Stimulated activated CD4-positive, alpha-beta T cell treated with anti-CD3 and anti-CD28 coated beads, Interleukin-4, amount 100 ng/mL, for 24 hours (primary cell): ENCODE results near the gene PPP1R3G.

ENCODE experiments used
- DNase-seq: peaks from one replicate; pipeline ENCODE4 v3.0.0-alpha.2; 2020

PPP1R3G gene

GRCh38 chr6:5121956-5122355 is 36.8 kb downstream of the PPP1R3G start:
- DNase-seq = no peak

- DNase-seq = no peak
Measured at GRCh38 chr6:5122504-5123112, 37.5 kb downstream of the PPP1R3G start.

GRCh38 chr6:5123296-5124143 is 38.4 kb downstream of the PPP1R3G start:
- no peak for DNase-seq

- no peak for DNase-seq
Measured at GRCh38 chr6:5124526-5124925, 39.4 kb downstream of the PPP1R3G start.

- DNase-seq = no peak
Measured at GRCh38 chr6:5125152-5126006, 40.2 kb downstream of the PPP1R3G start.

GRCh38 chr6:5126214-5126613 is 41.1 kb downstream of the PPP1R3G start:
- no peak for DNase-seq

- DNase-seq = no peak
Measured at GRCh38 chr6:5127106-5127687, 42.1 kb downstream of the PPP1R3G start.

GRCh38 chr6:5128351-5128750 is 43.2 kb downstream of the PPP1R3G start:
- no peak for DNase-seq

GRCh38 chr6:5130135-5130866 is 45.2 kb downstream of the PPP1R3G start:
- no peak for DNase-seq

GRCh38 chr6:5132731-5133130 is 47.6 kb downstream of the PPP1R3G start:
- no peak for DNase-seq

- no peak for DNase-seq
Measured at GRCh38 chr6:5133943-5134342, 48.8 kb downstream of the PPP1R3G start.

- peak; percentile 43 for DNase-seq
Measured at GRCh38 chr6:5135788-5136376, 50.7 kb downstream of the PPP1R3G start.

GRCh38 chr6:5136851-5137250 is 51.7 kb downstream of the PPP1R3G start:
- no peak for DNase-seq
